ENCODE data around the gene POLR1G.

Gene POLR1G

GRCh38 chr19:45382426-45382825 lies 24.0 kb upstream of the POLR1G start:
- no peak for TF ChIP-seq CTCF (conservative IDR thresholded peaks at IDR 0.05)
- no peak overlapping the region for H3K27ac ChIP-seq

- no peak for TF ChIP-seq CTCF (conservative IDR thresholded peaks at IDR 0.05)
- no peak overlapping the region for H3K27ac ChIP-seq
Observed at GRCh38 chr19:45385392-45386221, 20.8 kb upstream of the POLR1G start.

- H3K27ac ChIP-seq: no peak overlapping the region
- TF ChIP-seq CTCF (conservative IDR thresholded peaks at IDR 0.05): no peak
Observed at GRCh38 chr19:45391346-45391745, 15.1 kb upstream of the POLR1G start.

- no peak overlapping the region for H3K27ac ChIP-seq
- TF ChIP-seq CTCF (conservative IDR thresholded peaks at IDR 0.05): no peak
Observed at GRCh38 chr19:45391871-45392665, 14.4 kb upstream of the POLR1G start.

GRCh38 chr19:45395821-45396617 lies 10.4 kb upstream of the POLR1G start:
- no peak overlapping the region for H3K27ac ChIP-seq
- no peak for TF ChIP-seq CTCF (conservative IDR thresholded peaks at IDR 0.05)

- no peak overlapping the region for H3K27ac ChIP-seq
- TF ChIP-seq CTCF (conservative IDR thresholded peaks at IDR 0.05): no peak
Observed at GRCh38 chr19:45400192-45400591, 6.3 kb upstream of the POLR1G start.

- H3K27ac ChIP-seq: no peak overlapping the region
- TF ChIP-seq CTCF (conservative IDR thresholded peaks at IDR 0.05): no peak
Observed at GRCh38 chr19:45401815-45402214, 4.6 kb upstream of the POLR1G start.

Data from VCaP (cell line).